CD14-positive monocyte (primary cell): ENCODE results near the gene RPL15. TPM values are rescaled to one million over a fixed set of nuclear protein-coding genes. Genes with fewer than 3 reads are reported as not detected.
A peak's percentile ranks its signal among the peaks of the same experiment; 100 is the strongest.

Experiments
- DNase-seq, 3 donors: peaks; one replicate each; pipeline ENCODE4 v3.0.0-alpha.2; 2011 to 2022
- H2AFZ ChIP-seq: 2 replicates; pipeline ENCODE4 v1.6.0; 2012; ENCODE audit warnings: mild to moderate bottlenecking, low read depth, low read length, inconsistent platforms; ENCODE audit not compliant: insufficient read depth, poor library complexity, severe bottlenecking
- H3K27ac ChIP-seq, 2 donors: 1 replicate in 1 of 2; 2 replicates in 1 of 2; pipeline ENCODE4 v1.5.1; 2012 to 2013; ENCODE audit warnings: low read length in 2 of 2, control low read depth in 1 of 2, inconsistent platforms in 1 of 2, low read depth in 1 of 2, mild to moderate bottlenecking in 1 of 2
- H3K27me3 ChIP-seq, 2 donors: one replicate each; pipeline versions ENCODE4 v1.6.0 to v1.6.1; 2011 to 2013; ENCODE audit warnings: low read length in 2 of 2; ENCODE audit not compliant: control insufficient read depth in 2 of 2, insufficient read depth in 2 of 2
- H3K36me3 ChIP-seq, 2 donors: replicated peaks in 1 of 2; 1 replicate in 1 of 2; 2 replicates in 1 of 2; pipeline versions ENCODE4 v1.5.1 to v1.6.1; 2012 to 2013; ENCODE audit warnings: low read length in 2 of 2, control low read depth in 1 of 2, inconsistent platforms in 1 of 2, mild to moderate bottlenecking in 1 of 2; ENCODE audit not compliant: insufficient read depth in 2 of 2, control insufficient read depth in 1 of 2
- H3K4me1 ChIP-seq, 2 donors: 1 replicate in 1 of 2; 2 replicates in 1 of 2; pipeline versions ENCODE4 v1.5.1 to v1.6.1; 2012 to 2013; ENCODE audit warnings: low read length in 2 of 2, control low read depth in 1 of 2, inconsistent platforms in 1 of 2, mild to moderate bottlenecking in 1 of 2, moderate library complexity in 1 of 2; ENCODE audit not compliant: insufficient read depth in 2 of 2, control insufficient read depth in 1 of 2
- H3K4me2 ChIP-seq: replicated peaks from 2 replicates; pipeline ENCODE3; 2012; ENCODE audit warnings: low read length, moderate library complexity, mild to moderate bottlenecking; ENCODE audit not compliant: poor library complexity, severe bottlenecking; ENCODE audit errors: extremely low read depth
- H3K4me3 ChIP-seq, 3 experiments: fragments of 200-600 bp in 1 of 3; sonication (generic) in 1 of 3; replicated peaks in 1 of 3; 1 replicate in 2 of 3; 2 replicates in 1 of 3; pipeline ENCODE4 v1.5.1; 2011 to 2013; ENCODE audit warnings: low read length in 3 of 3, mild to moderate bottlenecking in 3 of 3, control low read depth in 2 of 3, low read depth in 2 of 3, inconsistent platforms in 1 of 3, moderate library complexity in 1 of 3
- H3K79me2 ChIP-seq: 2 replicates; pipeline ENCODE4 v1.6.0; 2012; ENCODE audit warnings: mild to moderate bottlenecking, control low read depth, inconsistent platforms, low read length, moderate library complexity; ENCODE audit not compliant: insufficient read depth
- H3K9ac ChIP-seq: 2 replicates; pipeline ENCODE4 v1.6.0; 2017; ENCODE audit warnings: low read length, mild to moderate bottlenecking; ENCODE audit not compliant: insufficient read depth, poor library complexity, severe bottlenecking
- H3K9me3 ChIP-seq, 2 donors: replicated peaks in 1 of 2; 1 replicate in 1 of 2; 2 replicates in 1 of 2; pipeline versions ENCODE4 v1.5.1 to v1.6.1; 2012 to 2013; ENCODE audit warnings: low read length in 2 of 2, control low read depth in 1 of 2; ENCODE audit not compliant: control insufficient read depth in 1 of 2, insufficient read depth in 1 of 2
- H4K20me1 ChIP-seq: 2 replicates; pipeline ENCODE4 v1.6.0; 2012; ENCODE audit warnings: mild to moderate bottlenecking, low read length, control low read depth, moderate library complexity; ENCODE audit not compliant: insufficient read depth
- H3K27ac Mint-ChIP-seq, 7 donors: one replicate each; pipeline ENCODE4 v1.8.0; 2020; ENCODE audit warnings: mild to moderate bottlenecking in 7 of 7, mixed read lengths in 7 of 7, moderate library complexity in 6 of 7, inconsistent platforms in 2 of 7
- H3K27me3 Mint-ChIP-seq, 3 donors: one replicate each; pipeline ENCODE4 v1.8.0; 2021 to 2022; ENCODE audit warnings: low read depth in 3 of 3, mild to moderate bottlenecking in 3 of 3, mixed read lengths in 3 of 3, moderate library complexity in 3 of 3, inconsistent platforms in 1 of 3
- H3K36me3 Mint-ChIP-seq, 2 donors: one replicate each; pipeline ENCODE4 v1.8.0; 2020; ENCODE audit warnings: mixed read lengths in 2 of 2, inconsistent platforms in 1 of 2, mild to moderate bottlenecking in 1 of 2
- H3K4me1 Mint-ChIP-seq: one replicate; pipeline ENCODE4 v1.8.0; 2020; ENCODE audit warnings: mild to moderate bottlenecking, mixed read lengths
- H3K4me3 Mint-ChIP-seq, 2 donors: one replicate each; pipeline ENCODE4 v1.8.0; 2020; ENCODE audit warnings: mild to moderate bottlenecking in 2 of 2, mixed read lengths in 2 of 2, moderate library complexity in 1 of 2
- H3K9me3 Mint-ChIP-seq, 7 donors: one replicate each; pipeline ENCODE4 v1.8.0; 2020 to 2022; ENCODE audit warnings: mixed read lengths in 7 of 7, mild to moderate bottlenecking in 6 of 7, moderate library complexity in 6 of 7, inconsistent platforms in 2 of 7
- WGBS: methylation state at CpG from one replicate; pipeline ENCODE4 v1.1.5; 2013; ENCODE audit warnings: missing lambda C conversion rate; ENCODE audit not compliant: insufficient coverage; 5-methylcytosine and 5-hydroxymethylcytosine counted together
- intact Hi-C, 2 donors: fragments of 100-400 bp; cut with micrococcal nuclease; formaldehyde crosslinking; loops; one replicate each; pipeline versions ENCODE4 v1.15.0 to v1.15.1; 2023
- polyA plus RNA-seq, 3 donors: library from polyadenylated mRNA; depleted of rRNA in 1 of 3; unstranded in 2 of 3; stranded (reverse) in 1 of 3; fragments of 300-500 nt in 2 of 3; fragments of >200 nt in 1 of 3; fragmentation: Illumina TruSeq in 2 of 3; gene quantifications; 1 replicate in 2 of 3; 2 replicates in 1 of 3; pipeline ENCODE4 v1.2.3, GENCODE V29; 2012 to 2021
- TF ChIP-seq, protein P1 (sequence below): fragments of 200-600 bp; IDR thresholded peaks from one replicate; pipeline ENCODE4 v1.8.0; 2022; ENCODE audit warnings: antibody characterized with exemption, mild to moderate bottlenecking

The RPL15 gene
- polyA plus RNA-seq, 3 donors, result 2,510 to 3,161 (median 2,781) TPM

DNA sequence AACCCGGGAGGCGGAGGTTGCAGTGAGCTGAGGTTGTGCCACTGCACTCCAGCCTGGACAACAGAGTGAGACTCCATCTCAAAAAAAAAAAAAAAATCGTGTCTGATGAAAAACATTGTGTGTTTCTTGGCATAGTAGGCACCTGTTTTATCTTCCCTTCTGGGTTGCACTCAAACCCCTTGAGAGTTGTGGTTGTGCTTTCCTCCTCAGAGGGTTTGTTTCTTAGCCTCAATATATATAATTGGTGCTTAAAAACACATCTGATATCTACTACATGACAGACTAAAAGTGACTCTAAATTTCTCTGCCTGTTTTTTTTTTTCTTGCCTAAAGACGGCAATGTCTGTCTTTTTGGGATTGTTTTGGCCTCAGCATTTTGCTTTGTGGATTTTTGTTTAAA lies 35.7 kb downstream of the RPL15 start:
- Histone ChIP-seq H3K4me1 (peaks cover 13 to 15% of the 10 kb centered on the region in 2 donors), H2AFZ (no peak overlapping the region), H4K20me1 (peaks cover 74% of the 10 kb centered on the region), H3K79me2 (peaks cover 26% of the 10 kb centered on the region), H3K36me3 (peaks cover 0 to 9% of the 10 kb centered on the region in 2 donors), H3K4me3 (no peak overlapping the region), H3K4me2 (no peak overlapping the region), H3K9ac (no peak overlapping the region), H3K27ac (no peak overlapping the region), H3K9me3 (no peaks in the 10 kb centered on the region), H3K27me3 (no peaks in the 10 kb centered on the region)
- TF ChIP-seq, protein P1, sequence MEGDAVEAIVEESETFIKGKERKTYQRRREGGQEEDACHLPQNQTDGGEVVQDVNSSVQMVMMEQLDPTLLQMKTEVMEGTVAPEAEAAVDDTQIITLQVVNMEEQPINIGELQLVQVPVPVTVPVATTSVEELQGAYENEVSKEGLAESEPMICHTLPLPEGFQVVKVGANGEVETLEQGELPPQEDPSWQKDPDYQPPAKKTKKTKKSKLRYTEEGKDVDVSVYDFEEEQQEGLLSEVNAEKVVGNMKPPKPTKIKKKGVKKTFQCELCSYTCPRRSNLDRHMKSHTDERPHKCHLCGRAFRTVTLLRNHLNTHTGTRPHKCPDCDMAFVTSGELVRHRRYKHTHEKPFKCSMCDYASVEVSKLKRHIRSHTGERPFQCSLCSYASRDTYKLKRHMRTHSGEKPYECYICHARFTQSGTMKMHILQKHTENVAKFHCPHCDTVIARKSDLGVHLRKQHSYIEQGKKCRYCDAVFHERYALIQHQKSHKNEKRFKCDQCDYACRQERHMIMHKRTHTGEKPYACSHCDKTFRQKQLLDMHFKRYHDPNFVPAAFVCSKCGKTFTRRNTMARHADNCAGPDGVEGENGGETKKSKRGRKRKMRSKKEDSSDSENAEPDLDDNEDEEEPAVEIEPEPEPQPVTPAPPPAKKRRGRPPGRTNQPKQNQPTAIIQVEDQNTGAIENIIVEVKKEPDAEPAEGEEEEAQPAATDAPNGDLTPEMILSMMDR, result no peak
- no peak for DNase-seq
- WGBS, result 100% methylated on average over 2 of the region's 4 CpGs
- H3K27ac Mint-ChIP-seq, result no peak overlapping the region
- H3K4me1 Mint-ChIP-seq, result peaks cover 17% of the 10 kb centered on the region
- H3K4me3 Mint-ChIP-seq, result no peak overlapping the region
- H3K9me3 Mint-ChIP-seq, result peaks cover 0 to 2% (median 0%) of the 10 kb centered on the region in 7 donors
- peaks cover 19 to 23% of the 10 kb centered on the region in 2 donors for H3K36me3 Mint-ChIP-seq
- intact Hi-C loops, result no loop called here
- no peaks in the 10 kb centered on the region for H3K27me3 Mint-ChIP-seq

DNA sequence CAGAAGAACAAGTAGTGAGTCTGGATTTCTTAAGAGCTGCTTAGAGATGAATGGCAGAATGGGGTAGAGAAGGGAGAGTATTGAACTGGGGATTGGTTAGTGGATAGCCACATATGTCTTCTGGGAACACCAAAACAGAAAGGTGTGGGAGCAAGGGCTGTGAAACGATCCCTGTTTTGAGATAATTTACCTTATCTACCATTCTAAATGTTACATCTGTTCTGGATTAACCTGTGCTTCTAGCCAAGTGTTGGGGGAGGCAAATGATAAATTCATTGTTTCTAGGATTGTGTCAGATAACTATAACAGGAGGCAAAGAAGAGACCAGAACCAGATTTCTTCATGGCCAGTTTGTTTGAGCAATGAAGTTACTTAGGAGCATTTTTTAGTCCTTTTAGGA lies 36.6 kb downstream of the RPL15 start:
- Histone ChIP-seq H4K20me1 (peaks cover 74% of the 10 kb centered on the region), H3K27me3 (no peaks in the 10 kb centered on the region), H3K9me3 (no peaks in the 10 kb centered on the region), H2AFZ (no peak overlapping the region), H3K79me2 (peaks cover 18% of the 10 kb centered on the region), H3K9ac (no peak overlapping the region), H3K4me2 (no peak overlapping the region), H3K27ac (no peak overlapping the region), H3K4me3 (no peak overlapping the region), H3K36me3 (peaks cover 0 to 9% of the 10 kb centered on the region in 2 donors), H3K4me1 (peaks cover 13 to 15% of the 10 kb centered on the region in 2 donors)
- Mint-ChIP-seq H3K9me3 (peaks cover 0 to 2% (median 0%) of the 10 kb centered on the region in 7 donors), H3K4me1 (peaks cover 15% of the 10 kb centered on the region), H3K4me3 (no peak overlapping the region), H3K36me3 (peaks cover 14 to 25% of the 10 kb centered on the region in 2 donors), H3K27me3 (no peaks in the 10 kb centered on the region), H3K27ac (peak overlapping the region in 1 of 7 donors; percentile 35)
- TF ChIP-seq, protein P1, result no peak
- intact Hi-C loops, result no loop called here
- WGBS, result no CpG with 5 or more reads among the region's 1 CpG
- no peak for DNase-seq
